ENCODE results near the gene SMIM32. TPM values are rescaled to one million over a fixed set of nuclear protein-coding genes. Genes with fewer than 3 reads are reported as not detected.

Gene SMIM32
- total and polyA plus RNA-seq, 12 donors = not detected

DNA sequence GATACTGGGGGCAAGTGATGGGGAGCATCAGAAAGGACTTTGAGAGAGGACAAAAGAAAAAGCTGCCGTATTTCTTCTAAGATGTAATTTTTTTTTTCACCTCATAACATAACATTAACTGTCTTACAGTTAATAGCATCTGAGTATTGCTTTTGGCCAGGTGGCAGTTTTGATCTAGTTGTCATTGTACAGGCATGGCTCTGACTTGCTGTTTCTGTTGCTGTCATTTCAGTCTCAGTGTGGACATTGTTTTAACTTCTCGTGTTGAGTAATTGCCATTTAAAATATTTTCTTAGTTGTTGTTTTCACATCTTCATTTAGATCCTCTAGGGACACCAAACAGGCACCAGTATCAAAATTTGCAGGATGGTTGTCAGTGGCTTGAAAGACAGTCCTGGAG, 47.9 kb downstream of the SMIM32 start:
- TF ChIP-seq, protein P1, sequence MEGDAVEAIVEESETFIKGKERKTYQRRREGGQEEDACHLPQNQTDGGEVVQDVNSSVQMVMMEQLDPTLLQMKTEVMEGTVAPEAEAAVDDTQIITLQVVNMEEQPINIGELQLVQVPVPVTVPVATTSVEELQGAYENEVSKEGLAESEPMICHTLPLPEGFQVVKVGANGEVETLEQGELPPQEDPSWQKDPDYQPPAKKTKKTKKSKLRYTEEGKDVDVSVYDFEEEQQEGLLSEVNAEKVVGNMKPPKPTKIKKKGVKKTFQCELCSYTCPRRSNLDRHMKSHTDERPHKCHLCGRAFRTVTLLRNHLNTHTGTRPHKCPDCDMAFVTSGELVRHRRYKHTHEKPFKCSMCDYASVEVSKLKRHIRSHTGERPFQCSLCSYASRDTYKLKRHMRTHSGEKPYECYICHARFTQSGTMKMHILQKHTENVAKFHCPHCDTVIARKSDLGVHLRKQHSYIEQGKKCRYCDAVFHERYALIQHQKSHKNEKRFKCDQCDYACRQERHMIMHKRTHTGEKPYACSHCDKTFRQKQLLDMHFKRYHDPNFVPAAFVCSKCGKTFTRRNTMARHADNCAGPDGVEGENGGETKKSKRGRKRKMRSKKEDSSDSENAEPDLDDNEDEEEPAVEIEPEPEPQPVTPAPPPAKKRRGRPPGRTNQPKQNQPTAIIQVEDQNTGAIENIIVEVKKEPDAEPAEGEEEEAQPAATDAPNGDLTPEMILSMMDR (IDR thresholded peaks at IDR 0.05) = no peak
- TF ChIP-seq POLR2A (IDR thresholded peaks at IDR 0.05) = no peak
- no peak overlapping the region for H3K4me3 ChIP-seq
- no peak overlapping the region for H3K27ac ChIP-seq
- intact Hi-C loops (cut with DNase I) = no loop called here
- 57 to 65% (median 63%) methylated on average over 2 of the region's 2 CpGs for whole genome bisulfite sequencing, 4 donors
- no peak for DNase-seq
- peaks cover 0 to 38% of the 10 kb centered on the region in 2 donors for H3K4me1 ChIP-seq (replicated peaks in 1 of 2)
- no peaks in the 10 kb centered on the region for H3K36me3 ChIP-seq (replicated peaks in 1 of 2)
- no peaks in the 10 kb centered on the region for H3K27me3 ChIP-seq
- H3K9me3 ChIP-seq (replicated peaks in 1 of 3) = no peaks in the 10 kb centered on the region

DNA sequence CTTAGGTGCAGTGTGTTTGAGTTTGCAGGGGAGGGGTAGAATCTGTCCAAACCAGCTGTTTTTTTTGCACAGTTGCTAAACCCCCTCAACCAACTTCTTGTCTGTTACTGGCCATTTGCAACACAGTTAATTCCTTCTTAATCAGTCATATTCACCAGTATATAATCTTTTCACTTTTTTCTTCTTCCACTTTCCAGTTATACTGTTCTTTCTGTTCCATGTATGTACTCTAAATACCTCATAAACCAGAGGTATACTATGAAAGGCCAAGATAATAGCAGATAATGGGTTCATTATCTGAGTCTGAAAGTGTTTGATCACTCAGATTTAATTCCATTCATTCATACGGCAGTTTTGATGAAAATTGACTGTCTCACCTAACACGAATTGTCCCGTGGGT, 49.2 kb downstream of the SMIM32 start:
- peaks cover 0 to 29% of the 10 kb centered on the region in 2 donors for H3K4me1 ChIP-seq (replicated peaks in 1 of 2)
- H3K27me3 ChIP-seq = no peaks in the 10 kb centered on the region
- H3K27ac ChIP-seq = no peak overlapping the region
- no peaks in the 10 kb centered on the region for H3K36me3 ChIP-seq (replicated peaks in 1 of 2)
- no peak for DNase-seq
- intact Hi-C loops (cut with DNase I) = no loop called here
- TF ChIP-seq POLR2A (IDR thresholded peaks at IDR 0.05) = no peak
- TF ChIP-seq, protein P1 (IDR thresholded peaks at IDR 0.05) = no peak
- H3K9me3 ChIP-seq (replicated peaks in 1 of 3) = no peaks in the 10 kb centered on the region
- 82 to 94% (median 83%) methylated on average over 3 of the region's 3 CpGs for WGBS, 4 donors
- H3K4me3 ChIP-seq = no peak overlapping the region

DNA sequence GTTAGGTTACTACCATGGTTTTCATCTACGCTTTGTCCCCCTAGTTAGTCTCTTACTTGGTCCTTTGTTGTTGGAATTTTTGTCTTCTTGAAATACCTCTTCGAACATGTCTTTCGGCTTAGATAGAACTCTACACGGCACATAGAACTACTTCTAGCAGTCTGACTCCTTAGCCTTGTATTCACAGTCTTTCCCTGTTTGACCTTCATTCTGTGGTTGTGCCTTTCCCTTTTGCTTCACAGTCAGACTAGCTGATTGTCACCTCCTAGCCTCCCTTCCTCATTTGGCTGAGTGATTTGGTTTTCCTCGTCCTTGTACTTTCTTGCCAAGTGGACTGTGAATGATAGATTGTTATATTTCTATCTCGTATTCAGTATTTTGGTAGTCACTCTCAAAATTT, 49.6 kb downstream of the SMIM32 start:
- H3K9me3 ChIP-seq (replicated peaks in 1 of 3) = no peaks in the 10 kb centered on the region
- no peak overlapping the region for H3K27ac ChIP-seq
- no peaks in the 10 kb centered on the region for H3K27me3 ChIP-seq
- no peak overlapping the region for H3K4me3 ChIP-seq
- H3K4me1 ChIP-seq (replicated peaks in 1 of 2) = peaks cover 0 to 30% of the 10 kb centered on the region in 2 donors
- no peak for DNase-seq
- WGBS, 4 donors = 69 to 75% (median 73%) methylated on average over 6 of the region's 6 CpGs
- TF ChIP-seq, protein P1 (IDR thresholded peaks at IDR 0.05) = no peak
- TF ChIP-seq POLR2A (IDR thresholded peaks at IDR 0.05) = no peak
- intact Hi-C loops (cut with DNase I) = no loop called here
- H3K36me3 ChIP-seq (replicated peaks in 1 of 2) = no peaks in the 10 kb centered on the region

DNA sequence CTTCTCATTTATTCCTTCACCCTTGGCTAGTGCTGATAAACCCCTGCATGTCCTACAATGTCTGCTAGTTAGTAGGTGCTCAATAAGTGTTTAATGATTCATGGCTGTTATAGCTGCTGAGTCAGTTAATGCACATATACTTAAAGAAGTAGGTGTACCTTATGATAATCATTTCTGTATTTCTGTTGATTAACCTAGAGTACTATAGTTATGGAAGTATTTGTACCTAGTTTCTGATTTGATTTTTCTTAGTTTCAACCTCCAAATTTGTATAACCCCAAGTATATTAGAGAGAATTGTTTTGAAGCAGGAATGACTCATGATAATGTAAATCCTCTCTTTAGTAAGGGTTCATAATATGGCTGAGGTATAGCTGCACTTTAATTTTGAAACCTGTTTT, 51.4 kb downstream of the SMIM32 start:
- Histone ChIP-seq H3K9me3 (replicated peaks in 1 of 3) (no peaks in the 10 kb centered on the region), H3K27me3 (no peaks in the 10 kb centered on the region), H3K27ac (no peak overlapping the region), H3K4me3 (no peak overlapping the region), H3K4me1 (replicated peaks in 1 of 2) (peaks cover 0 to 32% of the 10 kb centered on the region in 2 donors), H3K36me3 (replicated peaks in 1 of 2) (no peaks in the 10 kb centered on the region)
- intact Hi-C loops (cut with DNase I) = no loop called here
- no peak for DNase-seq
- no peak for TF ChIP-seq POLR2A (IDR thresholded peaks at IDR 0.05)
- TF ChIP-seq, protein P1 (IDR thresholded peaks at IDR 0.05) = no peak

Other genes with a start within 250 kb of the SMIM32 start
- not detected for gene LECT2, start 238.2 kb downstream of the SMIM32 start, total RNA-seq
- not detected for gene LECT2, start 238.2 kb downstream of the SMIM32 start, polyA plus RNA-seq
- gene TGFBI, start 164.2 kb downstream of the SMIM32 start, total RNA-seq = 100 to 1,000 TPM in 5 of 9 donors, 10 to 100 TPM in 4; 26.8 to 200 (median 105) TPM
- 100 to 1,000 TPM in 2 of 3 donors, 10 to 100 TPM in 1; 42.9 to 126 (median 103) TPM for gene TGFBI, start 164.2 kb downstream of the SMIM32 start, polyA plus RNA-seq
- 10 to 100 TPM; 27.4 to 76.6 (median 54.7) TPM for gene SMAD5, start 60.3 kb downstream of the SMIM32 start, total RNA-seq
- 10 to 100 TPM in 1 of 3 donors, 1 to 10 TPM in 2; 6.4 to 31.9 (median 6.9) TPM for gene SMAD5, start 60.3 kb downstream of the SMIM32 start, polyA plus RNA-seq
- 1 to 10 TPM in 1 of 9 donors, under 1 TPM in 3, not detected in 5; 0.11 to 1.2 (median 0.44) TPM for gene TRPC7, start 172.4 kb upstream of the SMIM32 start, total RNA-seq
- gene TRPC7, start 172.4 kb upstream of the SMIM32 start, polyA plus RNA-seq = under 1 TPM in 2 of 3 donors, not detected in 1; 0.20 to 0.24 TPM

All from adrenal gland (tissue), 12 donors.